Body of pancreas (tissue), 4 donors: ENCODE data around the gene ASAP3. TPM values are rescaled to one million over a fixed set of nuclear protein-coding genes. Genes with fewer than 3 reads are reported as not detected.

Experiments
- ATAC-seq: fragments of 150-250 bp; one replicate; pipeline ENCODE4 v1.9.1; 2016
- DNase-seq, 4 donors: peaks; one replicate each; pipeline ENCODE4 v3.0.0-alpha.2; 2019
- H3K27ac ChIP-seq, 4 donors: fragments of 200-600 bp; sonication (generic); 1 replicate in 3 of 4; 2 replicates in 1 of 4; pipeline versions ENCODE4 v1.5.1 to v1.6.1; 2016 to 2019; ENCODE audit warnings: mild to moderate bottlenecking in 1 of 4, mixed read lengths in 1 of 4, moderate library complexity in 1 of 4
- H3K27me3 ChIP-seq, 2 donors: fragments of 200-600 bp; sonication (generic); one replicate each; pipeline ENCODE4 v1.6.0; 2016; ENCODE audit warnings: mild to moderate bottlenecking in 1 of 2
- H3K36me3 ChIP-seq, 2 donors: fragments of 200-600 bp; sonication (generic); replicated peaks in 1 of 2; 2 replicates each; pipeline ENCODE4 v1.5.1; 2016; ENCODE audit warnings: low read depth in 2 of 2; ENCODE audit not compliant: insufficient read depth in 1 of 2
- H3K4me1 ChIP-seq: fragments of 200-600 bp; sonication (generic); one replicate; pipeline ENCODE4 v1.6.0; 2016
- H3K4me3 ChIP-seq, 2 donors: fragments of 200-600 bp; sonication (generic); 1 replicate in 1 of 2; 2 replicates in 1 of 2; pipeline ENCODE4 v1.5.1; 2016 to 2019
- H3K9me3 ChIP-seq, 3 donors: fragments of 200-600 bp; sonication (generic); 1 replicate in 2 of 3; 2 replicates in 1 of 3; pipeline ENCODE4 v1.5.1; 2016
- CTCF ChIP-seq, 7 experiments: fragments of 450-650 bp in 4 of 7; fragments of 200-600 bp in 3 of 7; sonication (generic) in 3 of 7; IDR thresholded peaks; one replicate each; pipeline ENCODE4 v1.5.1; 2016 to 2019; ENCODE audit warnings: antibody characterized with exemption in 7 of 7
- POLR2A ChIP-seq, 3 donors: fragments of 450-650 bp; IDR thresholded peaks; one replicate each; pipeline ENCODE4 v1.6.1; 2016; ENCODE audit warnings: antibody characterized with exemption in 3 of 3, mild to moderate bottlenecking in 2 of 3
- WGBS, 2 donors: methylation state at CpG; one replicate each; pipeline ENCODE4 v1.1.5; 2017; 5-methylcytosine and 5-hydroxymethylcytosine counted together
- intact Hi-C: fragments of 100-400 bp; cut with DNase I; formaldehyde crosslinking; loops from one replicate; pipeline ENCODE4 v1.15.1; 2023
- total RNA-seq, 2 donors: library from RNA; depleted of rRNA; stranded (reverse); fragments of >200 nt; gene quantifications; one replicate each; pipeline ENCODE4 v1.1.0, GENCODE V29; 2016

The ASAP3 gene
- total RNA-seq, 2 donors from 2014 or later = 27.4 to 39.4 TPM

DNA sequence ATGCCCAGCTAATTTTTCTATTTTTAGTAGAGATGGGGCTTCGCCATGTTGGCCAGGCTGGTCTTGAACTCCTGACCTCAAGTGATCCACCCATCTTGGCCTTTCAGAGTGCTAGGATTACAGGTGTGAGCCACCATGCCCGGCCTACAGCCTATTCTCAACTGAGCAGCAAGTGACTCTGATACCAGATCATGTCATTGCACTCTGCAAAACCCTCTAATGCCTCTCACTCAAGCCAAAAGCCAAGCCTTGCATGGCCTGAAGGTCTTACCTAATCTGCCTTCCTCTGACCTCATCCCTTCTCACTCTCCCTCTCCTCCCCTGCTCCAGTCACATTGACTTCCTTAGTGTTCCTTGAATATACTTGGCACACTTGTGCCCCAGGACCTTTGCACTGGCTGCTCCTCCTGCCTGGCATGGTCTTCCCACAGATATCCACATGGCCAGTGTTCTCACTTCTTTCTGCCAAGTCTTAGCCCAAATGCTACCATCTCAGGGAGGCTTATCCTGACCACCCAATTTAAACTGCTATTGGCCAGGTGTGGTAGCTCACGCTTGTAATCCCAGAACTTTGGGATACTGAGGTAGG, 8.2 kb upstream of the ASAP3 start:
- Histone ChIP-seq H3K4me3 (no peak overlapping the region), H3K27me3 (no peaks in the 10 kb centered on the region), H3K4me1 (peaks cover 5% of the 10 kb centered on the region), H3K9me3 (no peaks in the 10 kb centered on the region), H3K36me3 (no peaks in the 10 kb centered on the region), H3K27ac (no peak overlapping the region)
- WGBS, 2 donors = 95 to 100% methylated on average over 1 to 3 of the region's 3 CpGs
- ATAC-seq (no peak), DNase-seq (no peak)
- TF ChIP-seq POLR2A (IDR thresholded peaks at IDR 0.05) (no peak), CTCF (IDR thresholded peaks at IDR 0.05) (no peak)
- intact Hi-C loops = loop anchor here (5.0 kb wide), 1 partner anchor 45 kb away; no protein-coding TSS in a partner anchor

DNA sequence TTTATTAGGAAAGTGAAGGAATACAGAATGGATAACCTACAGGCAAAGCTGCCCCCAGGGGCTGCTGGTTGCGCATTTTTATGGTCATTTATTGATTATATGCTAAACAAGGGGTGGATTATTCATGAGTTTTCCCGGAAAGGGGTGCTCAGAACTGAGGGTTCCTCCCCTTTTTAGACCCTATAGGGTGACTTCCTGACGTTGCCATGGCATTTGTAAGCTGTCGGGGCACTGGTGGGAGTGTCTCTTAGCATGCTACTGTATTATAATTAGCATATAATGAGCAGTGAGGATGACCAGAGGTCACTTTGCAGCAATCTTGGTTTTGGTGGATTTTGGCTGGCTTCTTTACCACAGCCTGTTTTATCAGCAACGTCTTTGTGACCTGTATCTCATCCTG, 5.9 kb upstream of the ASAP3 start:
- DNase-seq = no peak
- Histone ChIP-seq H3K27ac (no peak overlapping the region), H3K27me3 (no peaks in the 10 kb centered on the region), H3K4me1 (peaks cover 17% of the 10 kb centered on the region), H3K9me3 (no peaks in the 10 kb centered on the region), H3K4me3 (no peak overlapping the region), H3K36me3 (no peaks in the 10 kb centered on the region)
- TF ChIP-seq POLR2A (IDR thresholded peaks at IDR 0.05) (no peak), CTCF (IDR thresholded peaks at IDR 0.05) (no peak)
- 39 to 40% methylated on average over 5 of the region's 5 CpGs for WGBS, 2 donors
- intact Hi-C loops = loop anchor here (5.0 kb wide), 1 partner anchor 47 kb away; no protein-coding TSS in a partner anchor
- ATAC-seq = no peak

DNA sequence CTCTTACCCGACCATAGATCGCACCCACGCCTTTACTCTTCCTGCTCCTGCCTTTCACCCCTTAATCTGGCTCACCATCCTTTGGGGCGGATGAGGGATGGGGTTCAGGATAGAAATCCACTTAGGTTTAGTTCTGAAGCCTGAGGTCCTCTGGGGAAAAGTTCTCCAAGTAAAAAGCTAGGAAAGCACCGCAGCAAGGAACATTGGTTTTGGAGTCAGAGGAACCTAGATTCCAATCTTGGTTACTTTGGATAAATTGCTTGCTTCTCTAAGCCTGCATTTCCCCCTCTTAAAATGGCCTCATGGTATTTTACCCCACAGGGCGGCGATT, 988 bp upstream of the ASAP3 start:
- ATAC-seq (no peak), DNase-seq (no peak)
- intact Hi-C loops = no loop called here
- H3K9me3 ChIP-seq = no peaks in the 10 kb centered on the region
- peaks cover 51% of the 10 kb centered on the region for H3K4me1 ChIP-seq
- 53 to 58% methylated on average over 7 of the region's 7 CpGs for WGBS, 2 donors
- H3K4me3 ChIP-seq = no peak overlapping the region
- TF ChIP-seq CTCF (IDR thresholded peaks at IDR 0.05) (no peak), POLR2A (IDR thresholded peaks at IDR 0.05) (no peak)
- no peaks in the 10 kb centered on the region for H3K36me3 ChIP-seq
- peak overlapping the region in 2 of 4 donors; percentile 74 to 89 for H3K27ac ChIP-seq
- H3K27me3 ChIP-seq = no peaks in the 10 kb centered on the region

GRCh38 chr1:23484253-23485001, 448 bp upstream of the ASAP3 start:
- Histone ChIP-seq H3K4me3 (peak overlapping the region; percentile 87 to 90), H3K9me3 (no peaks in the 10 kb centered on the region), H3K27me3 (no peaks in the 10 kb centered on the region), H3K27ac (peak overlapping the region; percentile 74 to 93 (median 84)), H3K4me1 (peaks cover 52% of the 10 kb centered on the region), H3K36me3 (no peaks in the 10 kb centered on the region)
- intact Hi-C loops = no loop called here
- peak; percentile 87 for ATAC-seq
- peak; percentile 91 to 93 (median 92) for DNase-seq
- 8% methylated on average over 28 to 29 of the region's 54 CpGs for WGBS, 2 donors
- no peak for TF ChIP-seq CTCF (IDR thresholded peaks at IDR 0.05)
- peak in 2 of 3 donors; percentile 29 to 33 for TF ChIP-seq POLR2A (IDR thresholded peaks at IDR 0.05)
